Activated T-helper 1 cell treated with anti-CD3 and anti-CD28 coated beads, Interleukin-12 subunit alpha, Interleukin-12 subunit beta, Interleukin-2, Interleukin-4 antibody, amounts not matched to agents 30 ng/mL and 10 ng/mL and 1 ng/mL, durations not matched to agents 14 hours and 24 hours and 36 hours (primary cell): Measurements from ENCODE around the gene IQCN. TPM values are rescaled to one million over a fixed set of nuclear protein-coding genes. Genes with fewer than 3 reads are reported as not detected.

Experiments used
- DNase-seq: peaks from one replicate; pipeline ENCODE4 v3.0.0; 2021; ENCODE audit warnings: low spot score
- H3K27ac Mint-ChIP-seq: one replicate; pipeline ENCODE4 v1.8.0; 2021; ENCODE audit warnings: mild to moderate bottlenecking, mixed read lengths
- H3K27me3 Mint-ChIP-seq: one replicate; pipeline ENCODE4 v1.8.0; 2022; ENCODE audit warnings: mild to moderate bottlenecking, moderate library complexity, mixed read lengths; ENCODE audit not compliant: insufficient read depth
- H3K36me3 Mint-ChIP-seq: one replicate; pipeline ENCODE4 v1.8.0; 2021; ENCODE audit warnings: low read depth, mixed read lengths
- H3K4me1 Mint-ChIP-seq: one replicate; pipeline ENCODE4 v1.8.0; 2021; ENCODE audit warnings: low read depth, mixed read lengths
- H3K4me3 Mint-ChIP-seq: one replicate; pipeline ENCODE4 v1.8.0; 2021; ENCODE audit warnings: mild to moderate bottlenecking, moderate library complexity, mixed read lengths
- H3K9me3 Mint-ChIP-seq: one replicate; pipeline ENCODE4 v1.8.0; 2021; ENCODE audit warnings: mixed read lengths
- intact Hi-C: fragments of 100-400 bp; cut with micrococcal nuclease; formaldehyde crosslinking; loops from one replicate; pipeline ENCODE4 v1.15.1; 2024
- total RNA-seq: library from RNA; stranded (reverse); gene quantifications from 2 replicates; pipeline ENCODE4 v1.2.3, GENCODE V29; 2022

IQCN gene
- total RNA-seq, 1 donor from 2014 or later = 2.8 TPM

DNA sequence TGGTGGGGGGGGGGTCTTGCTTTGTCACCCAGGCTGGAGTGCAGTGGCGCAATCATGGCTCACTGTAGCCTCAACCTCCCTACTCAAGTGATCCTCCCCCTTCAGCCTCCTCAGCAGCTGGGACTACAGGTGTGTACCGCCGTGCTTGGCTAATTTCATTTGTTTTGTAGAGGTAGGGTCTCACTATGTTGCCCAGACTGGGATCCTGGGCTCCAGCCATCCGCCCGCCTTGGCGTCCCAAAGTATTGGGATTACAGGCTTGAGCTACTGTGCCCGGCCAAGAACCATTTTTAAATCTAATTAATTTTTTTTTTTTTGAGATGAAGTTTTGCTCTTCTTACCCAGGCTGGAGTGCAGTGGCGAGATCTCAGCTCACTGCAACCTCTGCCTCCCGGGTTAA, 25.4 kb upstream of the IQCN start:
- Mint-ChIP-seq H3K27me3 (peaks cover 1% of the 10 kb centered on the region), H3K36me3 (peaks cover 16% of the 10 kb centered on the region), H3K4me1 (peaks cover 47% of the 10 kb centered on the region), H3K27ac (no peak overlapping the region), H3K4me3 (no peak overlapping the region), H3K9me3 (peaks cover 6% of the 10 kb centered on the region)
- intact Hi-C loops = no loop called here
- DNase-seq = no peak

DNA sequence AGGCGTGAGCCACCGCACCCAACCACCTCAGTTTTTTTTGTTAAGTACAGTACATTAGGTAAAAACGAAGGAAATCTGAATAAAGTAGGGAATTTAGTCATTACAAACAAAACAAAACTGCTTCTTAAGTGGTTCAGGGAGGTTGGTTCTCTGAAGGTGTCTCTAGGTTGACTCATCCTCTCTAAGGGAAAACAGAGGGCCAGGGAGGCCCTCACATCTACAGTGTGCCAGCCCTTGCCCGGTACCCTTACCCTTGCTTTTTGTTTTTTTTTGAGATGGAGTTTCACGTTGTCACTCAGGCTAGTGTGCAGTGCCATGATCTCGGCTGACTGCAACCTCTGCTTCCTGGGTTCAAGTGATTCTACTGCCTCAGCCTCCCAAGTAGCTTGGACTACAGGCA, 24.3 kb upstream of the IQCN start:
- Mint-ChIP-seq H3K9me3 (peaks cover 6% of the 10 kb centered on the region), H3K4me1 (peaks cover 47% of the 10 kb centered on the region), H3K27me3 (no peaks in the 10 kb centered on the region), H3K36me3 (peaks cover 15% of the 10 kb centered on the region), H3K4me3 (peak overlapping the region; percentile 11), H3K27ac (peak overlapping the region; percentile 74)
- no peak for DNase-seq
- intact Hi-C loops = no loop called here

GRCh38 chr19:18297308-18297707, 23.1 kb upstream of the IQCN start:
- Mint-ChIP-seq H3K4me1 (peaks cover 51% of the 10 kb centered on the region), H3K36me3 (peaks cover 17% of the 10 kb centered on the region), H3K27me3 (no peaks in the 10 kb centered on the region), H3K9me3 (peaks cover 6% of the 10 kb centered on the region), H3K27ac (peak overlapping the region; percentile 40), H3K4me3 (no peak overlapping the region)
- intact Hi-C loops = no loop called here
- DNase-seq = no peak

- Mint-ChIP-seq H3K27me3 (no peaks in the 10 kb centered on the region), H3K4me1 (peaks cover 64% of the 10 kb centered on the region), H3K36me3 (peaks cover 19% of the 10 kb centered on the region), H3K9me3 (peaks cover 6% of the 10 kb centered on the region), H3K4me3 (peak overlapping the region; percentile 89), H3K27ac (peak overlapping the region; percentile 96)
- intact Hi-C loops = no loop called here
- no peak for DNase-seq
Observed at GRCh38 chr19:18295034-18295451, 20.8 kb upstream of the IQCN start.

- intact Hi-C loops = loop anchor here (1.0 to 5.0 kb wide), 3 partner anchors 10 to 207 kb away; partner anchors contain the start of genes IL12RB1 and SSBP4
- H3K4me3 Mint-ChIP-seq = peak overlapping the region; percentile 89
- H3K27ac Mint-ChIP-seq = peak overlapping the region; percentile 96
- peaks cover 69% of the 10 kb centered on the region for H3K4me1 Mint-ChIP-seq
- H3K36me3 Mint-ChIP-seq = peaks cover 19% of the 10 kb centered on the region
- DNase-seq = peak; percentile 86
- no peaks in the 10 kb centered on the region for H3K27me3 Mint-ChIP-seq
- H3K9me3 Mint-ChIP-seq = peaks cover 6% of the 10 kb centered on the region
Observed at GRCh38 chr19:18294467-18294864, 20.2 kb upstream of the IQCN start.

- Mint-ChIP-seq H3K4me3 (peak overlapping the region; percentile 89), H3K36me3 (peaks cover 19% of the 10 kb centered on the region), H3K4me1 (peaks cover 65% of the 10 kb centered on the region), H3K27me3 (no peaks in the 10 kb centered on the region), H3K9me3 (peaks cover 6% of the 10 kb centered on the region), H3K27ac (peak overlapping the region; percentile 96)
- no peak for DNase-seq
- intact Hi-C loops = loop anchor here (1.0 to 5.0 kb wide), 4 partner anchors 10 to 207 kb away; partner anchors contain the start of genes IL12RB1 and SSBP4
Observed at GRCh38 chr19:18293642-18294466, 19.6 kb upstream of the IQCN start.

GRCh38 chr19:18292810-18293641, 18.8 kb upstream of the IQCN start:
- Mint-ChIP-seq H3K9me3 (peaks cover 6% of the 10 kb centered on the region), H3K4me3 (peak overlapping the region; percentile 89), H3K4me1 (peaks cover 65% of the 10 kb centered on the region), H3K36me3 (peaks cover 19% of the 10 kb centered on the region), H3K27ac (peak overlapping the region; percentile 96), H3K27me3 (no peaks in the 10 kb centered on the region)
- no peak for DNase-seq
- intact Hi-C loops = loop anchor here (2.0 to 5.0 kb wide), 3 partner anchors 14 to 206 kb away; partner anchors contain the start of genes IL12RB1 and SSBP4

- peaks cover 19% of the 10 kb centered on the region for H3K36me3 Mint-ChIP-seq
- peaks cover 6% of the 10 kb centered on the region for H3K9me3 Mint-ChIP-seq
- intact Hi-C loops = loop anchor here (2.0 to 5.0 kb wide), 3 partner anchors 14 to 205 kb away; partner anchors contain the start of genes IL12RB1 and SSBP4
- DNase-seq = no peak
- H3K4me1 Mint-ChIP-seq = peaks cover 65% of the 10 kb centered on the region
- H3K27ac Mint-ChIP-seq = peak overlapping the region; percentile 96
- H3K27me3 Mint-ChIP-seq = no peaks in the 10 kb centered on the region
- H3K4me3 Mint-ChIP-seq = peak overlapping the region; percentile 89
Observed at GRCh38 chr19:18292462-18292809, 18.2 kb upstream of the IQCN start.

DNA sequence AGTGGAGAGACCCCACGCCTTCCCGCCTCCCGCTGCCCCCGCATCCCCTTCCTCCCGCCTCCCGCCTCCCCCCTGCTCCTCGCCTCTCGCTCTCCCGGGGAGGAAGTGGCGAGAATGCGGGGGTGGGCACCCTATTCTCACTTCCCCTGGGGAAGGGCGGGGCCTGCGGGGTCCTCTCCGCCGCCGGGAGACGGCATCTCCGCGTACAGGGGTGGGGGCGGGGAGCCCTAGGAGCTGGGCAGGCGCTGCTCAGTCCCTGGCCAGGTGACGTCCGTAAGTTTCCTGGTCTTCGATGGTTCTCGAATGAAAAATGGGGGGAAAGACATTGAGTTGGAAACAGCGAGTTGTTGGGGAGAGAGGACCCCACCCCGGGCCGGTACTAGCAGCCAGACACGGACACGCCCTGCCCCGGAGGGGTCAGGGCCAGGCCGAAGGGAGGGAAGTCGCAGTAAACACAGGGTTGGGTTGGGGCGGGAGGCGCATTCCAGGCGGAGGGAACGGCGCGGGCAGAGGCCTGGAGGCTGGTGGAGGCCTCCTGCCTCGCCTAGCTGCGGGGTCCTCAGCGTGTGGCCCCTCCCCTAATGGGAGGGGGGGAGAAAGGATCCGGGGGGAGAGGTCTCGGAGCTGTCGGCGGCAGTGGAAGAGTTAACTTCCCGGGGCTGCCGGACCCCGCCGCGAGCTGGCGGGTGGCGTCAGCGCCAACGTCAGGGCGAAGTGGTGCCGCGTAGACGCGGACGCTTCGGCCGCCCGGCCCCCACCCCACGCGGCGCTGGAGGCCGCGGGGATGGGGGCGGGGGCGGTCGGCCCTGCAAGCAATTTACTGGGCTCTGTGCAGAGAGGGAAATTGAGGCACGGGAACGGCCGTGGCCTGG, 17.6 kb upstream of the IQCN start:
- Mint-ChIP-seq H3K27ac (peak overlapping the region; percentile 96), H3K4me3 (peak overlapping the region; percentile 89)
- intact Hi-C loops = loop anchor here (2.0 to 5.0 kb wide), 3 partner anchors 13 to 205 kb away; partner anchors contain the start of genes IL12RB1 and SSBP4

DNA sequence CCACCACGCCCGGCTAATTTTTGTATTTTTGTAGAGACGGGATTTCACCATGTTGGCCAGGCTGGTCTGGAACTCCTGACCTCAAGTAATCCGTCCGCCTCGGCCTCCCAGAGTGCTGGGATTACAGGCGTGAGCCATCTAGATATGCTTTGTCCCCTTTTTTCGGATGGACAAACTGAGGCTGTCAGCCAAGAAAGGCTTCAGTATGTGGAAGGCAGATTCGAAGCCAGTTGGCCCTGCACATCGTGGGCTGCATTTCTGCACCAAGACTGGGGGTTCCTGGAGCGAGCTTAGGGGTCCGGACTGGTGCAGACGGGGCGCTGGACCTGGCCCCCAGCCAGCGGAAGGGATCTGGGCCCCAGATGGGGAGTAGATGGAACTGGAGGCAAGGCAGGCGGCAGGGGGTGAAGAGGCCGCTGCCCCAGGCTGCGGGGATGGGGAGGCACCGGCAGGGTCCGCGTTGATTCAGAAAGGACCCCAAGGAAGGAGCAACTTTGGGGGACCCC, 16.8 kb upstream of the IQCN start:
- no peak for DNase-seq
- peaks cover 68% of the 10 kb centered on the region for H3K4me1 Mint-ChIP-seq
- peaks cover 22% of the 10 kb centered on the region for H3K36me3 Mint-ChIP-seq
- H3K27me3 Mint-ChIP-seq = no peaks in the 10 kb centered on the region
- peak overlapping the region; percentile 96 for H3K27ac Mint-ChIP-seq
- intact Hi-C loops = loop anchor here (5.0 kb wide), 2 partner anchors 126 to 204 kb away; partner anchors contain the start of genes IL12RB1 and SSBP4
- peaks cover 4% of the 10 kb centered on the region for H3K9me3 Mint-ChIP-seq
- peak overlapping the region; percentile 89 for H3K4me3 Mint-ChIP-seq

More for the DNA sequence above, 17.6 kb upstream of the IQCN start:
- Mint-ChIP-seq H3K4me1 (peaks cover 68% of the 10 kb centered on the region), H3K27me3 (no peaks in the 10 kb centered on the region), H3K36me3 (peaks cover 19% of the 10 kb centered on the region), H3K9me3 (peaks cover 6% of the 10 kb centered on the region)
- peak; percentile 82 for DNase-seq

- H3K4me1 Mint-ChIP-seq = peaks cover 68% of the 10 kb centered on the region
- H3K9me3 Mint-ChIP-seq = no peaks in the 10 kb centered on the region
- no peaks in the 10 kb centered on the region for H3K27me3 Mint-ChIP-seq
- intact Hi-C loops = loop anchor here (1.0 to 5.0 kb wide), 5 partner anchors 8 to 203 kb away; partner anchors contain the start of genes IL12RB1, LSM4 and SSBP4
- peak overlapping the region; percentile 96 for H3K27ac Mint-ChIP-seq
- H3K4me3 Mint-ChIP-seq = peak overlapping the region; percentile 89
- peak; percentile 84 for DNase-seq
- H3K36me3 Mint-ChIP-seq = peaks cover 16% of the 10 kb centered on the region
Observed at GRCh38 chr19:18290302-18291018, 16.2 kb upstream of the IQCN start.
